HUDEP-2 (cell line): ENCODE results near the gene TMEM255B.

Source experiments
- DNase-seq, 76 experiments: peaks; one replicate each; lab custom pipeline; 2025; ENCODE audit not compliant: unreplicated experiment in 76 of 76; lab: John Stamatoyannopoulos, UW

The TMEM255B gene

GRCh38 chr13:113856716-113857065 is 97.7 kb downstream of the TMEM255B start:
- no peak for DNase-seq

DNA sequence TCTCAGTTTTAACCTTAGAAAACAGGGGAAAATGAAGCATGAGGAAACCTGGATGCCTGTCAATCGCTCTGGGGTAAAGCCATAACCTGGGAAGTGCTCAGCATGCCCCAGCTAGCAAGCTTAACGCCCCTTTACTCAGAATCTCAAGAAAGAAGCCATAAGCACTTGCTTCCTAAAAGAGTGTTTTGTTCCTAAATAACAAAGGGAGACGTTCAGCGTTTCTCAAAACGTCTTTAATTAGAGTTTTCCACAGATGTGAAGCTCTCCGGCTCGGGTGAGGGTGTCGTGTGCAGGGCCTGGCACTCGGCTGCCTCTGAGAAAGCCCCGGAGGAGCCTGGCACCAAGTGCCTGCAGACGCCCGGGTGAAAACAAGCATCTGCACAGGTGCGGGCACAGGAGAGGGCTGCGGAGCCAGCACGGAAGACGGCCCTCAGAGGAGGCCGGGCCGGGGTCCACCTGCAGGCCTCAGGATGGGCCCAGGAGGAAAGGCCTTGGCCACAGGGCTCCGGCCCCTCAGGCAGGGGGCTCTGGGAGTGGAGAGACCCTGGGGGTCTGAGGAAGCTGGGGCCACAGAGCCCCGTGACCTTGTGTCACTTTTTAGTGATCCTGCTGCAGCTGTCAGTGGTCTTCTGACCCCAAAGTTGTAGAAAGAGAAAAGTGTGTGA is 98.6 kb downstream of the TMEM255B start:
- DNase-seq: no peak

DNA sequence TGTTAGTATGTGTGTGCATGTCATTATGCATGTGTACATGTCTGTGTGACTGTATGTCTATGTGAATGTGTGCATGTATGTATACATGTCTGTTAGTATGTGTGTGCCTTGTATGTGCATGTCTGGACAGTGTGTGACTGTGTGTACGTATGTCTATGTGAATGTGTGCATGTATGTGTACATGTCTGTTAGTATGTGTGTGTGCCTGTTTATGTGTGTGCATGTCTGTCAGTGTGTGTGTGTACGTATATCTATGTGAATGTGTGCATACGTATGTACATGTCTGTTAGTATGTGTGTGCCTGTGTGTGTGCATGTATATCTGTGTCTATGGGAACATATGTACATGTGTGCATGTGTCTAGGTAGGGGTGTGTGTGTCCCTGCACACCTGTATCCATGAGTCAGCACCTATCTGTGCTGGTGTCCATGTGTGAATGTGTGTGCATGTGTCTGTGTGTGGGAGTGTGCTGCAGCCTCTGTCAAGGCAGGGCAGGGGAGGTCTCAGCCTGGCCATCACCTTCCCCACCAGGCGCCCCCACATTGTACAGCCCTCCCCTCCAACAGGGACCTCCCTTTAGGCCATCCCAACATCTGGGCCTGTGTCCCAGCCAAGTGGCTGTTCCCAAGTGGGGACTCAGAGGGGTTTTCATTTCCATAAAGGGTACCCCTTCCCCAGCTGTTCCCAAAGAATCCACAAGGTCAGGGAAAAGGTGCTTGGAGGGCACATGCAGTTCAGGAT is 100.5 kb downstream of the TMEM255B start:
- no peak for DNase-seq

GRCh38 chr13:113860051-113860664 is 101.1 kb downstream of the TMEM255B start:
- DNase-seq: no peak

DNA sequence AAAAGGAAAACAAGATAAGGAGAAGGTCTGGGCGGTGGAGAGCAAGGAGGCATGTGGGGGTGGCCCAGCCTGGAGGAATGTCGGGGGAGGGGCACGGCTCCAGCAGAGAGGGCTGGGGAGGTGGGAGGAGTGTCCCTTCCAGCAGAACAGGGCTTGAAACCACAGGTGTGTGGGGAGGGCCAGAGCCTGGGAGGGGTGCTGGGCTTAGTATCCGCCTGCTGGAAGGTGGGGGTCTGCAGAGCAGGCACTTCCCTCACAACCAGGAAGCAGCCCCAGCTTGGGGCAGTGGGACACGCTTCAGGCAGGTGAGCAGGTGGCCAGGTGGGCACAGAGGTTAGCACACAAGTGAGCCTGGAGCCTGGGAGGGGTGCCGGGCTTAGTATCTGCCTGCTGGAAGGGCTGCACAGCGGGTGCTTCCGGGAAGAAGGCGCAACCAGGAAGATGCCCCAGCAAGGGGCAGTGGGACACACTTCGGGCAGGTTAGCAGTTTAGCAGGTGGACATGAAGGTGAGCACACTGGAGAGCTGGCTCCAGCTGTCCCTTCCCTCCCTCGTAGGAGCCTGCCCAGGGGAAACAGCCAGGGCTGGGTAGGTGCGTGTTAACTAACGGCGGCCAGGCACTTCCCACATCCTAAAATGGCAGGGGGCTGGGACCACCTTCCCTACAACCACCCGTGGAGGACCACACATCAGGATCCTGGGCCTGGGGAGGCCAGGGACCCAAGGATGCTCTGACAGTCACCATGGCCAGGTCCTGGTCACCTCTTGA is 101.8 kb downstream of the TMEM255B start:
- DNase-seq: peak in 2 of 76 experiments; percentile 13 to 17

- DNase-seq: no peak
Observed at GRCh38 chr13:113861433-113862030, 102.5 kb downstream of the TMEM255B start.

DNA sequence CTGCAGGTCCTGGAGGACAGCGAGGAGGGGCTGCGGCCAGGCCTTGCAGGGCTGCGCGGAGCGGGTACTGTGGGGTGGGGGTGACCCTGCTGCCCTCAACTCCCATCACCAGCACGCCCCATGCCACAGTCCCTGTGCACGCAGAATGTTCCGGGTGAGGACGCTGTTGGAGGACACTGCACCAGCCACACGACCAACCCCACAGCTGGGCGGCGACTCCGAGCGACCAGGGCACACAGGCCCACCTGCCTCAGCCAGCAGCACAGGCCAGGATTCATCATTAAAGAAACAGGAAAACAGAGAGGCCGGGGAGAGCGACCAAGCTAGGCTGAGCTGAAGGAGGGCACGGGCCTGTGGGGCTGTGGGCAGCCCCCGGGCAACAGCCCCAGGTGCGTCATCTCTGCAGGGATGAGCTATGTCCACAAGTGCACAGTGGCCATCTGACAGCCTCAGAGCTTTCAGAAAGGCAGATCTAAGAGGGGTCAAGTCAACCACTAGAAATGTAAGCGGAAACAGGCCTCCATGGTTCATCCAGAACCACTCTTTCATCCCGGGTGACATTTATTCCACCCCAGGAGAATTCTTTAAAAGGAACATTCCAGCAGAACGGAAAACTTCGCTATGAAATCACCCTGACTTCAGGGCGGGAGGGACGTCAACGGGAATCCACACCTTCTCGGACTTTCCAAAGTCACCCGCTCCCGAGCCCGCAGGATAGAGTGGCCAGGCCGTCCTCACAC is 103.3 kb downstream of the TMEM255B start:
- no peak for DNase-seq

DNA sequence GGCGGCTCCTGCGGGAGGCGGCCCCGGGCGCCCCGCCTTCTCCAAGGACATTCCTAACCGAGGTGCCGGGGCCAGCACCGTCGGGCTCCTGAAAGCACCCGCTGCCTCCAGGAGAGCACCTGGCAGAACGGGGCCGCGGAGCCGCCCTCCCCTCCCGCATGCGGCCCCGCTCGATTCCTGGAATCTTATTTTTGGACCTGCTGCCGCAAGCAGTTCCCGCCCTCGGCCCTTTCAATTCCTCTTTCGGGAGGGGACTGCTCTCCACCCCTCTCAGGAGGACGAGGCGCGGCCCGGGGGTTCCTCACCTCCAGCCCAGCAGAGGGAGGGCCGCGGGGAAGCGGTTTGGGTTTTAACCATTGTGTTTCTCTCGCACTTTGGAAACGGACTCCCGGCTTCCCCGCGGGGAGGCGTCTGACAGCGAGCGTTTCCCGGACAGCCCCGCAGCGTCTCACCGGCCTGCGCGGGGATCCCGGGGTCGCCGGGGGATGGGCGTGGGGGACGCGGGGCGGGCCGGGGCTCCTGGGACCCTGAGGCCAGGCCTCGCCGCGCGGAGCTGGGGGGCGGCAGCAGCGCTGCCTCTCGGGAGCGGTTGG is 104.0 kb downstream of the TMEM255B start:
- DNase-seq: peak in 15 of 76 experiments; percentile 9 to 34 (median 22)

GRCh38 chr13:113863524-113864272 is 104.7 kb downstream of the TMEM255B start, which contains the start of gene GAS6:
Gene GAS6, minus strand, starts transcription at chr13:113864076. Its CDS starts 156 bp downstream, at chr13:113863920.
- peak in 21 of 76 experiments; percentile 2 to 49 (median 19) for DNase-seq

- no peak for DNase-seq
Observed at GRCh38 chr13:113864273-113864890, 105.4 kb downstream of the TMEM255B start.

GRCh38 chr13:113865427-113865826 is 106.4 kb downstream of the TMEM255B start:
- DNase-seq: no peak
